Nephron (organoid): ENCODE data around the gene SLC28A1.

ENCODE experiments used
- H3K27ac Mint-ChIP-seq, 3 experiments: 2 replicates each; pipeline ENCODE4 v1.8.0; 2020; ENCODE audit warnings: mixed read lengths in 3 of 3, mild to moderate bottlenecking in 2 of 3, moderate library complexity in 1 of 3
- H3K27me3 Mint-ChIP-seq: 2 replicates; pipeline ENCODE4 v1.8.0; 2021; ENCODE audit warnings: low read depth, mild to moderate bottlenecking, moderate library complexity, mixed read lengths
- H3K36me3 Mint-ChIP-seq: 2 replicates; pipeline ENCODE4 v1.8.0; 2020; ENCODE audit warnings: low read depth, mixed read lengths
- H3K4me1 Mint-ChIP-seq: 2 replicates; pipeline ENCODE4 v1.8.0; 2020; ENCODE audit warnings: mixed read lengths
- H3K4me3 Mint-ChIP-seq, 3 experiments: 2 replicates each; pipeline ENCODE4 v1.8.0; 2020; ENCODE audit warnings: mild to moderate bottlenecking in 3 of 3, mixed read lengths in 3 of 3, moderate library complexity in 2 of 3
- H3K9me3 Mint-ChIP-seq: 2 replicates; pipeline ENCODE4 v1.8.0; 2020; ENCODE audit warnings: mixed read lengths
- TF ChIP-seq, protein P1 (sequence below), 3 experiments: fragments of 200-600 bp; sonication (generic); IDR thresholded peaks; one replicate each; pipeline ENCODE4 v1.5.0; 2021; ENCODE audit warnings: antibody characterized with exemption in 3 of 3; ENCODE audit not compliant: unreplicated experiment in 3 of 3

The SLC28A1 gene

DNA sequence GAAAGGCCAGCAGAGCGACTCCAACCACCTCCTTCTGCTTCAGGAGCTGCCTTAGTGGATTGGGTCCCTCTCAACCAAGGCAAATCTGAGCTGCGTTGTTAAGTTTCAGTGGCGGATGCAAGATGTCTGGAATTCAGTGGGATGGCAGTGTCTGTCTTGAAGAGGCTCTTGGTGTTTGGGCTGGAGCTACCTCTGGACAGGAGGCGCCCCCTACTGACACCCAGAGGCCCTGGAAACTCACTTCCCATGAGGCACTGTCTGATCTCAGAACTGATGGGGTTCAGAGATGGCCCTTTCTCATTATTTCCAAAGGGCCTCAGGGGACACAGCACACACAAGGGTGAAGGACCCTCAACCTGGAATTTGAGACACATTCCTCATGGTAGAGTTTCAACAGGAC, 6.0 kb upstream of the SLC28A1 start:
- no peak overlapping the region for H3K27ac Mint-ChIP-seq
- H3K4me1 Mint-ChIP-seq, result peaks cover 14% of the 10 kb centered on the region
- H3K4me3 Mint-ChIP-seq, result no peak overlapping the region
- no peaks in the 10 kb centered on the region for H3K9me3 Mint-ChIP-seq
- no peaks in the 10 kb centered on the region for H3K36me3 Mint-ChIP-seq
- TF ChIP-seq, protein P1, sequence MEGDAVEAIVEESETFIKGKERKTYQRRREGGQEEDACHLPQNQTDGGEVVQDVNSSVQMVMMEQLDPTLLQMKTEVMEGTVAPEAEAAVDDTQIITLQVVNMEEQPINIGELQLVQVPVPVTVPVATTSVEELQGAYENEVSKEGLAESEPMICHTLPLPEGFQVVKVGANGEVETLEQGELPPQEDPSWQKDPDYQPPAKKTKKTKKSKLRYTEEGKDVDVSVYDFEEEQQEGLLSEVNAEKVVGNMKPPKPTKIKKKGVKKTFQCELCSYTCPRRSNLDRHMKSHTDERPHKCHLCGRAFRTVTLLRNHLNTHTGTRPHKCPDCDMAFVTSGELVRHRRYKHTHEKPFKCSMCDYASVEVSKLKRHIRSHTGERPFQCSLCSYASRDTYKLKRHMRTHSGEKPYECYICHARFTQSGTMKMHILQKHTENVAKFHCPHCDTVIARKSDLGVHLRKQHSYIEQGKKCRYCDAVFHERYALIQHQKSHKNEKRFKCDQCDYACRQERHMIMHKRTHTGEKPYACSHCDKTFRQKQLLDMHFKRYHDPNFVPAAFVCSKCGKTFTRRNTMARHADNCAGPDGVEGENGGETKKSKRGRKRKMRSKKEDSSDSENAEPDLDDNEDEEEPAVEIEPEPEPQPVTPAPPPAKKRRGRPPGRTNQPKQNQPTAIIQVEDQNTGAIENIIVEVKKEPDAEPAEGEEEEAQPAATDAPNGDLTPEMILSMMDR (IDR thresholded peaks at IDR 0.05; ENCODE audit: unreplicated experiment in 3 of 3), result peak; percentile 35 to 51 (median 39)
- H3K27me3 Mint-ChIP-seq, result peaks cover 6% of the 10 kb centered on the region

DNA sequence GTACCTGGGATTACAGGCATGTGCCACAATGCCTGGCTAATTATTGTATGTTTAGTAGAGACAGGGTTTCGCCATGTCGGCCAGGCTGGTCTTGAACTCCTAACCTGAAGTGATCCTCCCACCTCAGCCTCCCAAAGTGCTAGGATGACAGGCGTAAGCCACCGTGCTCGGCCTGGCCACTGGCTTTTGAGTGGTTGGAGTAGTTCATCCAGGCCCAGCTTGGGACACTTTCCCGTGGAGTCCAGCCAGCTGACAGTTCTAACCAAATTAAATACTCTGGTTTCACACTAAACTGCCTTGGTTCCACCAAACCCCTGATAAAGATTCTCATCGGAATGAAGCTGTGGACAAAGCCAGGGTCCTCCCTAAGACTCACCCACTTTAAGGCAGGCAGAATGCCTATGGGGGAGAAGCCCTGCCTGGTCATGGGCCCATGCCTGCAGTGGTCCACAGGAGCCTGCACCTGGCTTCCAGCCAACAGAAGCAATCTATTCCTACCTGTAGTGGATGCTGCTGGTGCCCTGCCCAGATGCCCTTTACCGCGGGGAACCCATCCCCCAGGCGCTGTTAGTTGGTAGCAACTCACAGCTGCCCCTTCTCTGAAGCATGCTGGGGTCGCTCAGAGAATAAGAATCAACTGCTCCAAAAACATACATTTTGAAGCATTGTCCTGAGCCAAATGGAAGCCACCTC, 5.2 kb upstream of the SLC28A1 start:
- Mint-ChIP-seq H3K27ac (peak overlapping the region in 2 of 3 experiments; percentile 16 to 57), H3K4me1 (peaks cover 14% of the 10 kb centered on the region), H3K36me3 (no peaks in the 10 kb centered on the region), H3K9me3 (no peaks in the 10 kb centered on the region), H3K4me3 (no peak overlapping the region), H3K27me3 (peaks cover 6% of the 10 kb centered on the region)
- TF ChIP-seq, protein P1 (IDR thresholded peaks at IDR 0.05; ENCODE audit: unreplicated experiment in 3 of 3), result no peak

DNA sequence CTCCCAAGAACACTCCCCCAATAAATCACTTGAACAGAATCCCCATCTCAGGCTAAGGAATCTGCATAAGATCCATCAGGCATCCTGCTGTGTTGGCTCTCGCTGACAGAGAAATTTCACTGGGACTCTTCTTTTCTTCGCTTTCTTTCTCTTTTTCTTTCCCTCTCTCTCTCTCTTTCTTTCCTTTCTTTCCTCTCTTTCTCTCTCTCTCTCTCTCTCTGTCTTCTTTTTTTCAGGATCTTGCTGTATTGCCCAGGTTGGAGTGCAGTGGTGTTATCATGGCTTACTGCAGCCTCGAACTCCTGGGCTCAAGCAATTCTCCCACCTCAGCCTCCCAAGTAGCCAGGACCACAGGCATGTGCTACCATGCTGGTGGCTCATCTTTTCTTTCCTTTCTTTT, 4.5 kb upstream of the SLC28A1 start:
- Mint-ChIP-seq H3K9me3 (no peaks in the 10 kb centered on the region), H3K36me3 (no peaks in the 10 kb centered on the region), H3K4me3 (no peak overlapping the region), H3K27ac (peak overlapping the region in 2 of 3 experiments; percentile 16 to 57), H3K27me3 (peaks cover 6% of the 10 kb centered on the region), H3K4me1 (peaks cover 15% of the 10 kb centered on the region)
- TF ChIP-seq, protein P1 (IDR thresholded peaks at IDR 0.05; ENCODE audit: unreplicated experiment in 3 of 3), result no peak

DNA sequence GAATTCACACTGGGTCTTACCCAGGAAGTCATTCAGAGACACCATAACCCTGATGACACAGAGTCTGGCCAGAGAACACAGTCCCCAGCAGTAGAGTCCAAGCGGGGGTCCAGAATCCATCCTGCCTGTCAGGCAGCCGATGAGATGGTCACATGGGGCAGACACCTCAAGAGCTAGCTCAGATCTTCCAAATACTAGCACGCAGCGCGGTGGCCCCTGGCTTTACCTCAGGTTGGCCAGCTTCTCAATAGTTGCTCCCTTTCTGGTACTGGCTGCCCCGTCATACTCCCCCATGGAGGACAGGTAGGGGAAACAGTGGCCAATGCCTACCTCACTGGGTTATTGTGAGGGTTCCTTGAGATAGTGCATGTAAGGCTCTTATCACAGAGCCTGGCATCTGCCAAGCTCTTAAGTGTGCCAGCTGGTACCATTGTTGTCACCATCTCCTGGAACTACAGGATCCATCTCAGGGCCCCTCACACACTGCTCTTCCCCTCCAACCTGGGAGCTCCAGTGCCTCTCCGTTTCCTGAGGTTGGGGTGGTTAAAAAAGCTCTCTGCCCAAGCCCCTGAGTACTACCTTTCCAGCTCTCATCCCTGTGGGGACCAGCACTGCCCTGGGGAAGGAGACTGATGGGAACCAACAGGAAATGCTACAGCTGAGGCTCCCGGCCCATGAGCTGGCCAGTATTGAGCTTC, 3.5 kb upstream of the SLC28A1 start:
- Mint-ChIP-seq H3K27ac (no peak overlapping the region), H3K27me3 (peaks cover 6% of the 10 kb centered on the region), H3K36me3 (no peaks in the 10 kb centered on the region), H3K4me3 (no peak overlapping the region), H3K4me1 (peaks cover 16% of the 10 kb centered on the region), H3K9me3 (no peaks in the 10 kb centered on the region)
- TF ChIP-seq, protein P1 (IDR thresholded peaks at IDR 0.05; ENCODE audit: unreplicated experiment in 3 of 3), result no peak

DNA sequence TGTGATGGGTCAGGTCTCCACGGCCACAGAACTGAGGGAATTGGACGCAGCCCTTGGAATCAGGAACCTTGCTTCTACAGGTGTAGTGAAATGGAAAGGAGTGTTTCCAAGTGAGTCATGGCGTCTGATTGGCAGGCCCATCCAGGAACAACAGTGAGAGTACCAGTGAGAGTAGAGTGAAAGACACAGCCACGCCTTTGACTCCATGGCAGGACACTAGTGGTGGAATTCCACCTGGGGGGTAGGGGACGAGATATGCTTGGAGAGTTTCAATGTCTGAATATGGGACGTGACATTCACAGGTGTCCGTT, 3.0 kb upstream of the SLC28A1 start:
- H3K4me1 Mint-ChIP-seq, result peaks cover 19% of the 10 kb centered on the region
- H3K27ac Mint-ChIP-seq, result no peak overlapping the region
- no peaks in the 10 kb centered on the region for H3K9me3 Mint-ChIP-seq
- TF ChIP-seq, protein P1 (IDR thresholded peaks at IDR 0.05; ENCODE audit: unreplicated experiment in 3 of 3), result no peak
- H3K27me3 Mint-ChIP-seq, result peaks cover 8% of the 10 kb centered on the region
- H3K4me3 Mint-ChIP-seq, result no peak overlapping the region
- H3K36me3 Mint-ChIP-seq, result no peaks in the 10 kb centered on the region

DNA sequence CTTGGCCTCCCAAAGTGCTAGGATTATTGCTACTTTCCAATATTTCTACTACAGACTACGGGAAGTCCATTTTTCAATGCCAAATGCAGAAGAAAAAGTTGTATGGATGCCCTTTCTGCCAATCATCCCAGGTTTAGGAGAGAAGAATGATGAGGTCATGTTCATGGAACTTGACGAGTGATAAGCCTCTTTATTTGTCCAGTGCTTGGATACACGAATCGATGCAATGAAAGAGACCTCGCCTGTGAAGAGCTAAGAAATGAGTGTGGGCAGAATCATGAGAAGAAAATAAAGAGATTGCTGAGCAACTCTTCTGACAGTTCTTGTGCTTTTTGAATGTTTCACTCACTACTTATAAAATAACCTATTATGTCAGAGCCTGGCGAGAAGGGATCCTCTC, 996 bp upstream of the SLC28A1 start:
- Mint-ChIP-seq H3K27ac (peak overlapping the region; percentile 9 to 55 (median 34)), H3K36me3 (no peaks in the 10 kb centered on the region), H3K9me3 (no peaks in the 10 kb centered on the region), H3K4me3 (no peak overlapping the region), H3K4me1 (peaks cover 28% of the 10 kb centered on the region), H3K27me3 (peaks cover 14% of the 10 kb centered on the region)
- TF ChIP-seq, protein P1 (IDR thresholded peaks at IDR 0.05; ENCODE audit: unreplicated experiment in 3 of 3), result no peak
